Daoy (cell line): ENCODE measurements around the gene RNF213. TPM values are rescaled to one million over a fixed set of nuclear protein-coding genes. Genes with fewer than 3 reads are reported as not detected.
"Not testable (repeated sequence)": the region's sequence is repeated elsewhere in the genome, so short reads cannot be mapped to it uniquely, and the experiment has no call there.

Source experiments
- DNase-seq: peaks from one replicate; pipeline ENCODE4 v3.0.0-alpha.2; 2015; ENCODE audit warnings: low read depth
- total RNA-seq: library from RNA; depleted of rRNA; stranded (reverse); fragments of >200 nt; shearing (Covaris generic); gene quantifications from 2 replicates; pipeline ENCODE4 v1.2.3, GENCODE V29; 2014

Gene RNF213
- total RNA-seq, 1 experiment from 2014 or later, result 19.0 TPM

- DNase-seq, result no peak
These were observed 31.2 kb downstream of the RNF213 start for GRCh38 chr17:80291691-80292487.

DNA sequence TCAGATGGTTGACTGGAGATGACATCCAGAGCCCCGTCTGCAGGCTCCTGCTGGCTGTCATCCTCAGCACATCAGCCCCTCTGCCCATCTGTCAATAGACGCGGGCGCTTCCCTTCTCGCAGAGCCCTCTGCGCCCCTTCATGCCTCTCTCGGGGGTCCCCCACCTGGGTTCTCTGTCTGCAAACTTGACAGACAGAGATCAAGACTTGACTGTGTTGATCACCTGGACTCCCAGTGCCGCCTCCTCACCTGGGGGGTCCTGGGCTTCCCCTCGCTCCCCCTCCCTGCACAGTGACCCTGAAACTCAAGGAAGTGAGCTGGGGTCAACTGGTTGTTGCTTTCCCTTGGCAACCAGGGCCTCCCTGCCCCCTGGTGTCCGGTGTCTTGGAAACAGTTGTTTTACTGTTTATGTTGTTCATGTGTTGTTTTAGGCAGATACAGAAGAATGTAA, 31.9 kb downstream of the RNF213 start:
- no peak for DNase-seq

DNA sequence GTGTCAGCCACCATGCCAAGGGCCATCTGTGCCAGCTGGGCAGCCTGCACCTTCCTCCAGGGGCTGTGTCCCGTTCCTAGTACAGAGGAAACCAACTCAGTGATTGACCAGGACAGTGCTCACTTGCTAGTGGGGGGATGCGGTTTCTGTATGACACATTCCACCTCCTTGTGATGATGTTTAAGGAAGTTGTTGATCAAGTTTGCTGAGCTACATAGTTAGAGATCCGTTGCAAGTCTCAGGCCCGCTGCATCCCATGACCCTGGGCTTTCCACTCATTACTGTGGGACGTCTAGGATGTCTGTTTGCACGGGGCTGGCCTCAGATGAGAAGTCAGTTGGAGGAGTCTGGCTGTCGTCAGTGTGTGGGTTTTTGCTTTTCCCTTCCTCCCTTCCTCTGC, 33.6 kb downstream of the RNF213 start:
- no peak for DNase-seq

GRCh38 chr17:80294653-80295052, 34.0 kb downstream of the RNF213 start:
- no peak for DNase-seq

GRCh38 chr17:80295146-80295545, 34.5 kb downstream of the RNF213 start:
- DNase-seq, result no peak

- no peak for DNase-seq
These were observed 34.9 kb downstream of the RNF213 start for GRCh38 chr17:80295559-80295958.

DNA sequence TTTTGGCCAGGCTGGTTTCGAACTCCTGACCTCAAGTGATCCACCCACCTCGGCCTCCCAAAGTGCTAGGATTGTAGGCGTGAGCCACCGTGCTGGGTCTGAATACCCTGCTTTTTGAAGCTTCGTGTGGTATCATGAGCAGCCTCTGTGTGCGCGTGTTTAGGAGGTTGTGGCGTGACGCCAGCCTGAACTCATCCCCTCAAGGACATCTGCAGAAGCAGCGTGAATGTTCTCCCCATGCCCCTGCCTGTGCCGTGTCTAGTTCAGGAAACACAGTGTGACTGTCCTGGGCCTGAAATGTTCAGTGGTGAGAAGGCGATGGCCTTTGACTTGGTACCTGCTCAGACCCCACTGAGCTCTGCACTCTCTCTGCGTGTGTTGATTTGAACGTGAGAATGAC, 35.6 kb downstream of the RNF213 start:
- DNase-seq, result no peak

DNA sequence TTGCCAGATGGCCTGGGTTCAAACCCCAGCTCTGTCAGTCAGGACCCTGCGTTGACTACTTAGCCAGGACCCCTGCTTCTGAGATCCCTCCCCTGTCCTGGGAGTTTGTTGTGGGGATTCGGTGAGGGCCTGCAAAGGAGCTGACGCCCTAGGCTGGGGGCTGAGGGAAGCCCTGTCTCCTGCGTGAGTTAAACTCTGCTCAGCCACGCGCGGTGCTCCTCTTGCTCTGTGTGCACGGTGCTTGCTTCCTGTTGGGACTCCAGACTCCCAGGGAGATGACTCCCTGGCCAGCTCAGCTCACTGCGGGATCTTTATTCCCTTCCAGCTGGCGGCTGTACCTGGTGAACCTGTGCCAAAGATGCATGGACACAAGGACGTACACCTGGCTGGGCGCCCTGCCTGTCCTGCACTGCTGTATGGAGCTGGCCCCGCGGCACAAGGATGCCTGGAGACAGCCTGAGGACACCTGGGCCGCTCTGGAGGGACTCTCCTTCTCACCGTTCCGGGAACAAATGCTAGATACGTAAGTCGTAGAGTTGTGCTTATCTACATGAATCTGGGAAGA, 37.4 kb downstream of the RNF213 start:
- no peak for DNase-seq

DNA sequence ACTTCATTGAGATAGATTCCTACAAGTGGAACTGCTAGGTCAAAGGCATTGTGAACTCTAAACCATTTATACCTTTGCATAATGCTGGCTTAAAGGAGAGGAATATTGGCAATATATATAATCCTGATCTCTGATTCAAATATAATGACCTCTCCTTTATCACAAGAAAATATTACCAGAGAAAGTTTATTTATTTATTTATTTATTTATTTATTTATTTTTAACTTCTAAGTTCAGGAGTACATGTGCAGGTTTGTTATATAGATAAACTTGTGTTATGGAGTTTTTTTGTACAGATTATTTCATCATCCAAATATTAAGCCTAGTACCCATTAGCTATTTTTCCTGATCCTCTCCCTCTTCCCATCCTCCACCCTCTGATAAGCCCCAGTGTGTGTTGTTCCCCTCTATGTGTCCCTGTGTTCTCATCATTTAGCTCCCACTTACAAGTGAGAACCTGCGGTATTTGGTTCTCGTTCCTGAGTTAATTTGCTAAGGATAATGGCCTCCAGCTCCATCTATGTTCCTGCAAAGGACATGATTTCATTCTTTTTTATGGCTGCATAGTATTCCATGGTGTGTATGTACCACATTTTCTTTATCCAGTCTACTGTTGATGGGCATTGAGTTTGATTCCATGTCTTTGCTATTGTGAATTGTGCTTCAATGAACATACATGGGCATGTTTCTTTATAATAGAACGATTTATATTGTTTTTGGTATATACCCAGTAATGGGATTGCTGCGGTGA, 38.9 kb downstream of the RNF213 start:
- not testable (repeated sequence) for DNase-seq

- not testable (repeated sequence) for DNase-seq
These were observed 40.1 kb downstream of the RNF213 start for GRCh38 chr17:80300756-80301155.

- no peak for DNase-seq
These were observed 43.2 kb downstream of the RNF213 start for GRCh38 chr17:80303824-80304223.

DNA sequence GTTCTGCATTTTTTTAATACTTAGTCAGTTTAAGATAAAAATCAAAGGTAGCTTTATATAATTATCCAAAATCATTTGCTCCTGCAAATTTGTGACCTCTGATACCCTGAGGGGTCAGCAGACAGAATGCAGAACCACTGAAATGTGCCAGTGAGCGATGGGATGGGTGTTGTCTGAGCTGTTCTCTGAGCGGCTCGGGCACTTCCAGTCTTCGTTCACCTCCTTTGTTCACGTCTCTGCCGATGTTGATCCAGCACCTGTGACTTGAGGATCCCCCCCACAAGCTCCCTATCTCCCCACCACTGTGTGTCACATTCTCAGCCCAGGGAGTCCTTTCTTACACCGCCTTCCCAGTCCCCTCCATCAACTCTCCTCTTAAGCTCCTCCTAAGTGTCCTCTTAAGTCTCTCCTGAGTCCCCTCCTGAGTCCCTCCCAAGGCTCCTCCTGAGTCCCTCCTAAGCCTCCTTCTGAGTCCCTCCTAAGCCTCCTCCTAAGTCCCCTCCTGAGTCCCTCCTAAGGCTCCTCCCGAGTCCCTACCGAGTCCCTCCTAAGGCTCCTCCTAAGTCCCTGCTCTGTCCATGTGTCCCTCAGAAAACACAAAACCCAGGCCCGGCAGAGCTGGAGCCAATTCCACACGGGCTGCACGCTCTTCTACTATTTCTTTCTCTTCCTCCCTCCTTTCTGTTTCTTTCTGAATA, 47.5 kb downstream of the RNF213 start:
- DNase-seq, result no peak

DNA sequence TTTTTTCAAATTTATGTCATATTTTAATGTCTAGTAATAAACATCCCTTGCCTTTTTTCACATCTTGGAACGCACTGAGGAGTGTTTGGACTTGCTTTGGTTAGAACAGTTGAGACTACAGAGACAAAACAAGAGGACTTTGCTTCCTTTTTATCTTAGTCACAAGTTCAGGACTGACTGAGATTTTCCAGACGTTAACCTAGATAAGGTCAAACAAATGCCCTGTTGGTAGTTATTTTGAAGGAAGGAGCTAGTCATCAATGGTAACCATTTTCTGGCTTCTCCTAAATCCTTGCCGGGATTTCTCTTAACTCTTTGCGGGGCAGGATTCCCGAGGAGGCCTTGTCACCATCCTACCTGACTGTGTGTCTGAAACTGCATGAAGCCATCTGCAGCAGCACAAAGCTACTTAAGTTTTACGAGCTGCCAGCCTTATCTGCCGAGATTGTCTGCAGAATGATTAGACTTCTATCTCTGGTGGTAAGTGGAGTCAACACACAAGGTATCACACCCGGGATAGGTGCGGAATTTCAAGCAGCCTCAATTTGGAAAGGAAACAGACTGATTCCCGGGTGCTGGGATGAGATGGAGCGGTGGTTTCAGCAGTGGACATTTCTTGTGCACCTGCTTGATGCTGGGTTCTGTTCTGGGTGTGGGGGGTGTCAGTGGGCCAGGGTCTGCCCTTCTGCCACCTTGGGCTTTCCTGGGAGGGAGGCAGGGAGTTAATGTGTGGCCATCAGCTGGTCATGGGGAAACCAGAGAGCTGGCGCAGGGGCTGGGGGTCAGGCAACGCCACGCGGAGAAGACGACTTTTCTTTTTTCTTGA, 48.3 kb downstream of the RNF213 start:
- DNase-seq, result no peak

DNA sequence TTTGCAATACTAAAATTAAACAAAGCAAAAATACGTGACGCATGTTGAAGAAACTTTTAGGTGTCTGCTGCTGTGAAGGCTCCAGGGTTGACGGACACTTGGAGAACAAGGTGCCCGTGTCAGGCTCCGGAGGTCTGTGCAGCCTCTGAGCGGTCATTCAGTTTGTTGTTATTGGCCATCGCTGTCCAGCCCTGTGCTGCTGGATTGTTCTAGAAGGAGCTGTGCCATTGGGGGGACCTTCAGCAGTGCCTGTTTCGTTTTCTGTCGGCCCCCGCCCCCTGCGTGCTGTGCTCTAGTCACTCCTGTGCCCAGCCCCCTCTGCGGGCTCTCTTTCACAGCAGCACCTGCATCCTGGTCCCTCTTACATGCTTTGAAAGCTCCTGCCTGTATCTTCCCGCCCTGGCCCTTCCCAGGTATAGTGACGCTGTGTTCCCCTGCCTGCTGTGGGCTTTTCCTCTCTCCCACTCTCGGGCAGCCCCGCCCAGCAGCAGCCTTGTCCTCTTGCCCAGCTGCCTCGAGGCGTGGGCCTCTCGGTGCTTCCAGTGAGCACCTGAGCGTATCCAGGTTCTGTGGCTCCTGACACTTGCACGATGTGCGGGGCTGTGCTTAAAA, 50.7 kb downstream of the RNF213 start:
- DNase-seq, result no peak

GRCh38 chr17:80312621-80313135, 52.0 kb downstream of the RNF213 start:
- DNase-seq, result no peak

DNA sequence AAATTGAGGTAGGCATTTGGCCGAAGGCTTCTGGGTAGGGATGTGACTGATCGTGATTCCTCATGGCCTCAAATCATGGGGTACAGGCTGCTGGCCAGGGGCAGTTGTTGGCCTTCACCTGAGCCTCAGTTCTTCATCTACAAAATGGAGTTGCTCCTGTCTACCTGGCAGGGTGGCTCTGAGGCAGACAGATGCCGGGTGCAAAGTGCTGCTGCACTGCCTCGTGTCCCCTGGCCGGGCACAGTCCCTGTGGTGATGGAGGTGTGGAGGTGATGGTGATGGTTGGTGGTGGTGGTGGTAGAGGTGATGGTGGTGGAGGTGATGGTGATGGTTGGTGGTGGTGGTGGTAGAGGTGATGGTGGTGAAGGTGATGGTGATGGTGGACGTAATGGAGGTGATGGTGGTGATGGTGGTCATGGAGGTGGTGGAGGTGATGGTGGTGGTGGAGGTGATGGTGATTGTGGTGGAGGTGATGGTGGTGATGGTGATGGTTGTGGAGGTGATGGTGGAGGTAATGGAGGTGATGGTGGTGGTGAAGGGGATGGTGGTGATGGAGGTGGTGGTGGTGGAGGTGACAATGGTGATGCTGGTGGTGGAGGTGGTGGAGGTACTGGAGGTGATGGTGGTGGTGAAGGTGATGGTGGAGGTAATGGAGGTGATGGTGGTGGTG, 52.6 kb downstream of the RNF213 start:
- no peak for DNase-seq

DNA sequence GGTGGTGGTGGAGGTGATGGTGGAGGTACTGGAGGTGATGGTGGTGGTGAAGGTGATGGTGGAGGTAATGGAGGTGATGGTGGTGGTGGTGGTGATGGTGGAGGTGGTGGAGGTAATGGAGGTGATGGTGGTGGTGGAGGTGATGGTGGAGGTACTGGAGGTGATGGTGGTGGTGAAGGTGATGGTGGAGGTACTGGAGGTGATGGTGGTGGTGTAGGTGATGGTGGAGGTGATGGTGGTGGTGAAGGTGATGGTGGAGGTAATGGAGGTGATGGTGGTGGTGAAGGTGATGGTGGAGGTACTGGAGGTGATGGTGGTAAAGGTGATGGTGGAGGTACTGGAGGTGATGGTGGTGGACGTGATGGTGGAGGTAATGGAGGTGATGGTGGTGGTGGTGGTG, 53.3 kb downstream of the RNF213 start:
- DNase-seq, result not testable (repeated sequence)

DNA sequence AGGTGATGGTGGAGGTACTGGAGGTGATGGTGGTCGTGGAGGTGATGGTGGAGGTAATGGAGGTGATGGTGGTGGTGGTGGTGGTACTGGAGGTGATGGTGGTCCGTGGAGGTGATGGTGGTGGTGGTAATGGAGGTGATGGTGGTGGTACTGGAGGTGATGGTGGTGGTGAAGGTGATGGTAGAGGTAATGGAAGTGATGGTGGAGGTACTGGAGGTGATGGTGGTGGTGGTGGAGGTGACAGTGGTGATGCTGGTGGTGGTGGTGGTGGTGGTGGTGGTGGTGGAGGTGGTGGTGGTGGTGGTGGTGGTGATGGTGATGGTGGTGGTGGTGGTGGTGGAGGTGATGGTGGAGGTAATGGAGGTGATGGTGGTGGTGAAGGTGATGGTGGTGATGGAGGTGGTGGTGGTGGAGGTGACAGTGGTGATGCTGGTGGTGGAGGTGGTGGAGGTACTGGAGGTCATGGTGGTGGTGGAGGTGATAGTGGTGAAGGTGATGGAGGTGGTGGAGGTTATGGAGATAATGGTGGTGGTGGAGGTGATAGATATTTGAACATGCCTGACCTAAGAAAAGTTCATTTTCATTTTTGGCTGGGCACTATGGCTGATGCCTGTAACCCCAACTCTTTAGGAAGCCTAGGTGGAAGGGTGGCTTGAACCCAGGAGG, 55.0 kb downstream of the RNF213 start:
- DNase-seq, result no peak

GRCh38 chr17:80316431-80316830, 55.8 kb downstream of the RNF213 start:
- no peak for DNase-seq
